ENCODE data around the gene PACRG.

DNA sequence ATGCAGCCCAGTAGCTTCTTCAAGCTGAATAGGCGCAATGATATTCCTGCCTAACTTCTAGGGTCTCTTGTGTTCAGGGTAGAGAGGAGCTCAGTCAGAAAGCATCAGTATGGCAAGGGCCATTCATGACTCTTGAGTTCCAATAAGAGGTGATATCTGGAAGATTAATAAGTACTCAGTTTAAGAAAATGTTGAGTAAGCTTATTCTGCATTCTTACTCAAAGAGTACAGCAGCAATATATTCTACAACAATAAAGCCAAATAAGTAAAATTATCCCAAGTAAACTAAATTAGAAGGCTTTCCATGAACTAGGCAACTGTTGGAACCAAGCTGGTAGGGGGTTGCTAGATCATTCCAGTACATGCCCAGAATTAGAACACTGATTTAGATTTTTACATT is 303.2 kb downstream of the PACRG start:
- TF ChIP-seq POLR2A (IDR thresholded peaks at IDR 0.05; ENCODE audit: low read depth, low read length) = no peak
- no peak for TF ChIP-seq CTCF (IDR thresholded peaks at IDR 0.05; ENCODE audit: extremely low read depth in 1 of 2, insufficient read depth in 1 of 2, low read depth in 1 of 2, low read length in 2 of 2)
- TF ChIP-seq EZH2 (IDR thresholded peaks at IDR 0.05; ENCODE audit: borderline replicate concordance, low read depth, low read length, severe bottlenecking) = no peak
- TF ChIP-seq POLR2AphosphoS5 (IDR thresholded peaks at IDR 0.05; ENCODE audit: insufficient read depth, low read depth, low read length) = no peak
- TF ChIP-seq JUN (IDR thresholded peaks at IDR 0.05; ENCODE audit: borderline replicate concordance, insufficient read depth, insufficient read length, low read depth) = no peak
